ENCODE results near the gene ITPK1.

ITPK1 gene

GRCh38 chr14:92945544-92945943 is 170.2 kb downstream of the ITPK1 start:
- FAIRE-seq = no peak

- FAIRE-seq = no peak
These were observed 170.7 kb downstream of the ITPK1 start for GRCh38 chr14:92944976-92945375.

GRCh38 chr14:92943855-92944570 is 171.7 kb downstream of the ITPK1 start:
- FAIRE-seq = no peak

- no peak for FAIRE-seq
These were observed 172.6 kb downstream of the ITPK1 start for GRCh38 chr14:92942976-92943710.

GRCh38 chr14:92942576-92942975 is 173.1 kb downstream of the ITPK1 start:
- no peak for FAIRE-seq

GRCh38 chr14:92942136-92942535 is 173.6 kb downstream of the ITPK1 start:
- FAIRE-seq = no peak

GRCh38 chr14:92941531-92941930 is 174.2 kb downstream of the ITPK1 start:
- no peak for FAIRE-seq

- no peak for FAIRE-seq
These were observed 175.2 kb downstream of the ITPK1 start for GRCh38 chr14:92940543-92940942.

- no peak for FAIRE-seq
These were observed 176.0 kb downstream of the ITPK1 start for GRCh38 chr14:92939699-92940098.

GRCh38 chr14:92938890-92939671 is 176.6 kb downstream of the ITPK1 start:
- no peak for FAIRE-seq

- no peak for FAIRE-seq
These were observed 177.4 kb downstream of the ITPK1 start for GRCh38 chr14:92938235-92938875.

GRCh38 chr14:92937051-92937937 is 178.4 kb downstream of the ITPK1 start:
- FAIRE-seq = no peak

- FAIRE-seq = no peak
These were observed 179.6 kb downstream of the ITPK1 start for GRCh38 chr14:92936085-92936484.

- FAIRE-seq = no peak
These were observed 180.3 kb downstream of the ITPK1 start for GRCh38 chr14:92935446-92935845.

- no peak for FAIRE-seq
These were observed 181.3 kb downstream of the ITPK1 start for GRCh38 chr14:92934196-92935085.

GRCh38 chr14:92933481-92933880 is 182.2 kb downstream of the ITPK1 start:
- FAIRE-seq = no peak

GRCh38 chr14:92932448-92933395 is 183.0 kb downstream of the ITPK1 start:
- no peak for FAIRE-seq

- no peak for FAIRE-seq
These were observed 183.9 kb downstream of the ITPK1 start for GRCh38 chr14:92931681-92932447.

All from A204.1 (cell line).